Adrenal gland (tissue), 12 donors: ENCODE measurements around the gene ERBB3. TPM values are rescaled to one million over a fixed set of nuclear protein-coding genes. Genes with fewer than 3 reads are reported as not detected.
A peak's percentile ranks its signal among the peaks of the same experiment; 100 is the strongest.

Experiments used
- DNase-seq, 7 donors: peaks; one replicate each; pipeline ENCODE4 v3.0.0-alpha.2; 2019 to 2020
- H3K27ac ChIP-seq, 5 donors: fragments of 200-600 bp; sonication (generic) in 4 of 5; 1 replicate in 3 of 5; 2 replicates in 2 of 5; pipeline versions ENCODE4 v1.5.1 to v1.8.0; 2016 to 2020; ENCODE audit warnings: mild to moderate bottlenecking in 1 of 5
- H3K27me3 ChIP-seq: fragments of 200-600 bp; 2 replicates; pipeline ENCODE4 v1.8.0; 2021
- H3K36me3 ChIP-seq, 2 donors: fragments of 200-600 bp; replicated peaks in 1 of 2; 1 replicate in 1 of 2; 2 replicates in 1 of 2; pipeline versions ENCODE4 v1.5.1 to v1.8.0; 2018 to 2022
- H3K4me1 ChIP-seq, 2 donors: fragments of 200-600 bp; replicated peaks in 1 of 2; 1 replicate in 1 of 2; 2 replicates in 1 of 2; pipeline versions ENCODE4 v1.5.1 to v1.8.0; 2018 to 2021
- H3K4me3 ChIP-seq, 4 donors: fragments of 200-600 bp; sonication (generic) in 3 of 4; one replicate each; pipeline ENCODE4 v1.5.1; 2016 to 2018
- H3K9me3 ChIP-seq, 3 donors: fragments of 200-600 bp; sonication (generic) in 1 of 3; replicated peaks in 1 of 3; 1 replicate in 2 of 3; 2 replicates in 1 of 3; pipeline versions ENCODE4 v1.5.1 to v1.8.0; 2016 to 2021
- CTCF ChIP-seq, 6 experiments: fragments of 450-650 bp in 4 of 6; fragments of 200-600 bp in 2 of 6; sonication (generic) in 1 of 6; IDR thresholded peaks; 1 replicate in 5 of 6; 2 replicates in 1 of 6; pipeline versions ENCODE4 v1.5.1 to v1.8.0; 2016 to 2021; ENCODE audit warnings: antibody characterized with exemption in 6 of 6, mild to moderate bottlenecking in 2 of 6, moderate library complexity in 1 of 6
- POLR2A ChIP-seq, 2 donors: fragments of 450-650 bp; IDR thresholded peaks; one replicate each; pipeline ENCODE4 v1.6.1; 2017; ENCODE audit warnings: antibody characterized with exemption in 2 of 2, mild to moderate bottlenecking in 2 of 2, moderate library complexity in 1 of 2
- WGBS, 4 donors: extraction: QIAGEN DNeasy Blood & Tissue Kit in 2 of 4; methylation state at CpG; one replicate each; pipeline versions ENCODE4 v1.1.5 to v1.1.7; 2013 to 2017; 5-methylcytosine and 5-hydroxymethylcytosine counted together
- intact Hi-C, 2 donors: fragments of 100-400 bp; cut with DNase I; formaldehyde crosslinking; loops; one replicate each; pipeline versions ENCODE4 v1.14.1 to v1.15.0; 2022 to 2023
- polyA plus RNA-seq, 3 donors: library from polyadenylated mRNA; stranded (reverse); fragments of 200-250 nt in 2 of 3; fragments of 350-450 nt in 1 of 3; fragmentation: Illumina TruSeq in 1 of 3; extraction: RNeasy Lipid Tissue Mini Kit (QIAGEN cat#74804) in 1 of 3; gene quantifications; one replicate each; pipeline ENCODE4 v1.2.3, GENCODE V29; 2013 to 2014
- total RNA-seq, 9 donors: library from RNA; depleted of rRNA in 4 of 9; stranded (reverse); fragments of >200 nt in 4 of 9; fragments of 120-200 nt in 1 of 9; fragmentation: NEBNext Ultra II Directional in 1 of 9; extraction: Animal tissue kit (Norgen Biotek cat#: 25700) in 1 of 9; gene quantifications; one replicate each; pipeline versions ENCODE4 v1.1.0 to v1.2.4, GENCODE V29; 2013 to 2023
- donor health status: healthy with polysubstance abuse.
- donor health status: Bipolar disorder and iron deficiency.
- donor health status: DM: yes; HTN: yes; CAD: no.
- donor health status: DM: no; HTN: no; CAD: no.
- donor health status: DM: no; HTN: no; CAD: no.
- donor health status: DM: yes; HTN: yes; CAD: no.

ERBB3 gene
- total and polyA plus RNA-seq, 12 donors, result 1.3 to 25.7 (median 1.9) TPM

- Histone ChIP-seq H3K36me3 (peaks cover 0 to 17% of the 10 kb centered on the region in 2 donors), H3K4me3 (peak within 1 kb of the TSS; percentile 29 to 76 (median 58)), H3K27ac (peak within 1 kb of the TSS; percentile 89 to 98 (median 96)), H3K27me3 (no peaks in the 10 kb centered on the region), H3K4me1 (peaks cover 31 to 34% of the 10 kb centered on the region in 2 donors), H3K9me3 (no peaks in the 10 kb centered on the region)
- intact Hi-C loops, result no loop called here
- peak; percentile 98 to 100 (median 99) for DNase-seq
- WGBS, 4 donors, result 1% methylated on average over 23 to 61 of the region's 61 CpGs
- TF ChIP-seq POLR2A (IDR thresholded peaks at IDR 0.05) (peak; percentile 78 to 96), CTCF (IDR thresholded peaks at IDR 0.05) (peak; percentile 18 to 56 (median 42))
Measured at GRCh38 chr12:56117778-56118687, 38.1 kb downstream of the ERBB3 start, which contains the start of gene ZC3H10. ZC3H10 (plus strand) TSS chr12:56118266; CDS start chr12:56120563, 2,297 bp downstream.

DNA sequence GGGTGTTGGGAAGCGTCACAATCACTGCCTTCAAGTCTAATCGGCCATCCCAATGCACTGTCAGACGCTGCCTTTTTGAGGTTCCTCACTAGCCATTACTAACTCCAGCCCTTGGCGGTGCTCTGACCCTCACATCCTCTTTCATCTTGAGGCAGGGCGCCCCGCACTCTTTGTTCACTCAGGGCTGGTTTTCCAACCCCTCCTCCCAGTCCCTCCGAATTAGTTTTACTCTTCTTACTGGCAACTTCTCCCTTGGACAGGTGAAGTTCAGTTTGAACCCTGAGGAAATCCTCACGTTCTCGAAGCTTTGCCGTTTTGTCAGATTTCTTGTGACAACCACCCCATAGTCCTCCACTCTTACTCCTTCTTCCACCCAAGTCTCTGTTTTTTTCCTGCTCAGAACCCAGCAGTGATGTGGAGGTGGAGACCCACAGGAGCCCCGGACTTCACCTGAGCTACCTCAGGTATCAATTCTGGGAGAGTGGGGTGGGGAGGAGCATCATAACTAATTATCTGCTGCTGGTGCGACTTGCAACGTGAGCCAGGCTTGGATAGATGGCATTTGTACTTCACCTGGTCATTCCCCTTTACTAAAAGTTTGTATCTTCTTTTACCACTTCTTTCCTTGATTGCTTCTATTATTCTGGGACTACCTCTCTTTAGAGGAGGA lies 38.9 kb downstream of the ERBB3 start:
- H3K4me1 ChIP-seq, result peaks cover 32 to 34% of the 10 kb centered on the region in 2 donors
- H3K27me3 ChIP-seq, result no peaks in the 10 kb centered on the region
- intact Hi-C loops, result no loop called here
- DNase-seq, result no peak
- peak overlapping the region; percentile 33 to 97 (median 89) for H3K27ac ChIP-seq
- 5 to 7% (median 6%) methylated on average over 13 of the region's 13 CpGs for WGBS, 4 donors
- no peak for TF ChIP-seq CTCF (IDR thresholded peaks at IDR 0.05)
- TF ChIP-seq POLR2A (IDR thresholded peaks at IDR 0.05), result no peak
- H3K36me3 ChIP-seq, result peaks cover 0 to 9% of the 10 kb centered on the region in 2 donors
- no peaks in the 10 kb centered on the region for H3K9me3 ChIP-seq
- peak overlapping the region in 3 of 4 donors; percentile 29 to 76 (median 44) for H3K4me3 ChIP-seq

DNA sequence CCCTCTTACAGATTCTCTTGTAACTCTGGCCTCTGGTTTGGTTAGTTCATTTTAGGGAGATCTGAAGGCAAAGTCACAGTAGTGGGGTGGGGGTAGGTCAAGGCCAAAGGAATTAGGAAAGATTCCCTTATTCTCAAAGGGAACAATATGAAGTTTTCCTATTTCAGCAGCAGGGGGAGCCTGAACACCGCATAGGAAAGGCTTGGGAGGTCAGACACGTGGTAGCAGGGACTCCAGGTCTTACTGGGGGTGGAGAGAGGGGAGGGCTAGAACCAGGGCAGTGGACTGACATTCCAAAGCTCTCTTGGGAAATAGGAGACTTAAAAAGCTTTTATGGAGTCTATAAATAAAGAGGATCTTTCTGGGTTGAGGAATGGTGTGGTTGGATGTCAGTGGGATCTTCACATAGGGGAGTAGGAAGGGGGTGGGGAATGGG lies 39.4 kb downstream of the ERBB3 start:
- peak; percentile 75 to 94 (median 91) for DNase-seq
- WGBS, 4 donors, result 0 to 2% (median 0%) methylated on average over 2 of the region's 2 CpGs
- no peaks in the 10 kb centered on the region for H3K9me3 ChIP-seq
- TF ChIP-seq POLR2A (IDR thresholded peaks at IDR 0.05) (no peak), CTCF (IDR thresholded peaks at IDR 0.05) (peak; percentile 76 to 98 (median 92))
- intact Hi-C loops, result no loop called here
- H3K27me3 ChIP-seq, result no peaks in the 10 kb centered on the region
- peaks cover 0 to 9% of the 10 kb centered on the region in 2 donors for H3K36me3 ChIP-seq
- H3K27ac ChIP-seq, result peak overlapping the region; percentile 33 to 97 (median 89)
- peak overlapping the region in 1 of 4 donors; percentile 76 for H3K4me3 ChIP-seq
- H3K4me1 ChIP-seq, result peaks cover 34 to 38% of the 10 kb centered on the region in 2 donors
